ENCODE measurements around the gene OASL. TPM values are rescaled to one million over a fixed set of nuclear protein-coding genes. Genes with fewer than 3 reads are reported as not detected.

OASL gene
- total RNA-seq, 1 experiment from 2014 or later = not detected

DNA sequence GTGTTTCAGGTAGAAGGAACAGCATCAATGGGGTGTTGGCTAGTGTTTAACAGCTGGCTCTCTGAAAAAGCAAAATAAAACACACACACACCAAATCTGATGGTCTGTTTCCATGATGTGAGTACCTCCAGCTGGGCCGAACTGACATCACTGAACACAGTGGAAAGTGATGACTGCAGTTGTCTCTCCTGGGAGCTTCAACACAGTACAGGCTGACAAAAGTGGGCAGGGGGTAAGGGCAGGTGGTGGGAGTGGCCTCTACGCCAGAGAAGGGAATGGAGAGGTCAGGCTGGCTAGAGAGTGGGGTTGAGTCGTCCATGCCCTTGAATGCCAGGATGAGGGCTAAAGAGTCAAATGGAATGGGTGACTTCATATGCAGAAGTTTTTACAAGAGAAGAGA lies 68.7 kb downstream of the OASL start:
- TF ChIP-seq, protein P1, sequence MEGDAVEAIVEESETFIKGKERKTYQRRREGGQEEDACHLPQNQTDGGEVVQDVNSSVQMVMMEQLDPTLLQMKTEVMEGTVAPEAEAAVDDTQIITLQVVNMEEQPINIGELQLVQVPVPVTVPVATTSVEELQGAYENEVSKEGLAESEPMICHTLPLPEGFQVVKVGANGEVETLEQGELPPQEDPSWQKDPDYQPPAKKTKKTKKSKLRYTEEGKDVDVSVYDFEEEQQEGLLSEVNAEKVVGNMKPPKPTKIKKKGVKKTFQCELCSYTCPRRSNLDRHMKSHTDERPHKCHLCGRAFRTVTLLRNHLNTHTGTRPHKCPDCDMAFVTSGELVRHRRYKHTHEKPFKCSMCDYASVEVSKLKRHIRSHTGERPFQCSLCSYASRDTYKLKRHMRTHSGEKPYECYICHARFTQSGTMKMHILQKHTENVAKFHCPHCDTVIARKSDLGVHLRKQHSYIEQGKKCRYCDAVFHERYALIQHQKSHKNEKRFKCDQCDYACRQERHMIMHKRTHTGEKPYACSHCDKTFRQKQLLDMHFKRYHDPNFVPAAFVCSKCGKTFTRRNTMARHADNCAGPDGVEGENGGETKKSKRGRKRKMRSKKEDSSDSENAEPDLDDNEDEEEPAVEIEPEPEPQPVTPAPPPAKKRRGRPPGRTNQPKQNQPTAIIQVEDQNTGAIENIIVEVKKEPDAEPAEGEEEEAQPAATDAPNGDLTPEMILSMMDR (conservative IDR thresholded peaks at IDR 0.05) = no peak
- no peak overlapping the region for H2AK5ac ChIP-seq (ENCODE audit: insufficient read length, low read length)
- no peak overlapping the region for H2BK120ac ChIP-seq (ENCODE audit: low read depth, low read length, poor library complexity, severe bottlenecking)
- no peak overlapping the region for H4K5ac ChIP-seq (ENCODE audit: insufficient read length, low read depth, low read length)
- H3K27ac ChIP-seq (ENCODE audit: insufficient read length, low read depth, low read length) = no peak overlapping the region
- H3K9me3 Mint-ChIP-seq = no peaks in the 10 kb centered on the region
- H3K18ac ChIP-seq (ENCODE audit: insufficient read length, low read depth, low read length) = no peak overlapping the region
- no peaks in the 10 kb centered on the region for H3K27me3 ChIP-seq (ENCODE audit: insufficient read depth, low read length)
- no peak overlapping the region for H3K4ac ChIP-seq (ENCODE audit: low read depth, low read length)
- H3K9me3 ChIP-seq (ENCODE audit: control insufficient read depth, low read depth, low read length) = no peaks in the 10 kb centered on the region
- no peak overlapping the region for H3K4me2 ChIP-seq (ENCODE audit: insufficient read depth, insufficient read length, low read length)
- H3K79me2 ChIP-seq (ENCODE audit: insufficient read depth, low read length) = no peaks in the 10 kb centered on the region
- no peaks in the 10 kb centered on the region for H3K79me1 ChIP-seq (ENCODE audit: insufficient read depth, low read depth, low read length, poor library complexity, severe bottlenecking)
- H3T11ph ChIP-seq (ENCODE audit: low read length) = no peak overlapping the region
- no peak overlapping the region for H2BK15ac ChIP-seq (ENCODE audit: low read depth, low read length)
- H4K8ac ChIP-seq (replicated peaks; ENCODE audit: insufficient read length, low read depth, low read length) = no peak overlapping the region
- no peaks in the 10 kb centered on the region for H4K20me1 ChIP-seq (ENCODE audit: control insufficient read depth, insufficient read depth, insufficient read length)
- H2AFZ ChIP-seq (ENCODE audit: low read length) = no peak overlapping the region
- no CpG with 5 or more reads among the region's 3 CpGs for WGBS (ENCODE audit: extremely low coverage, insufficient read length, low lambda C conversion rate)
- H2BK5ac ChIP-seq (ENCODE audit: insufficient read length, low read length) = no peak overlapping the region
- H3K27ac Mint-ChIP-seq = no peak overlapping the region
- H3K36me3 Mint-ChIP-seq (ENCODE audit: insufficient read depth in 1 of 3, low read depth in 3 of 3) = no peaks in the 10 kb centered on the region
- H3K14ac ChIP-seq (ENCODE audit: insufficient read depth, low read length) = no peak overlapping the region
- H3K9ac ChIP-seq (ENCODE audit: extremely low read depth, insufficient read length, low read length) = no peak overlapping the region
- H3K23me2 ChIP-seq (ENCODE audit: insufficient read length, low read depth, low read length, poor library complexity, severe bottlenecking) = no peaks in the 10 kb centered on the region
- H3K4me3 Mint-ChIP-seq = no peak overlapping the region
- H3K23ac ChIP-seq (ENCODE audit: insufficient read length, low read depth, low read length) = no peak overlapping the region
- H2BK12ac ChIP-seq (ENCODE audit: insufficient read length, low read depth, low read length) = no peak overlapping the region
- H3K4me1 ChIP-seq (ENCODE audit: insufficient read depth, low read length) = peaks cover 3% of the 10 kb centered on the region; the same call in 1 of the 2 replicates
- no peak overlapping the region for H2BK20ac ChIP-seq (ENCODE audit: low read depth, low read length, poor library complexity, severe bottlenecking)
- H3K4me1 Mint-ChIP-seq = peaks cover 16 to 28% of the 10 kb centered on the region in 2 experiments
- H3K27me3 Mint-ChIP-seq (ENCODE audit: low read depth) = no peaks in the 10 kb centered on the region
- no peak overlapping the region for H3K56ac ChIP-seq (ENCODE audit: insufficient read length, low read depth, low read length)
- no peak overlapping the region for H4K91ac ChIP-seq (ENCODE audit: insufficient read length, low read depth, low read length)
- no peak for DNase-seq

Other genes starting within 250 kb of the OASL start
- gene SPPL3, start 134.9 kb downstream of the OASL start, total RNA-seq (2021) = 46.3 and 47.2 TPM in 2 replicates
- not detected in 2 replicates for gene HNF1A, start 60.7 kb downstream of the OASL start, total RNA-seq (2021)
- 24.8 and 25.7 TPM in 2 replicates for gene C12orf43, start 22.8 kb downstream of the OASL start, total RNA-seq (2021)
- 0.09 TPM in 1 of 2 replicates, not detected in the other for gene P2RX7, start 93.6 kb upstream of the OASL start, total RNA-seq (2021)
- 7.9 and 8.1 TPM in 2 replicates for gene P2RX4, start 170.9 kb upstream of the OASL start, total RNA-seq (2021)

All from H9 (cell line).